Activated CD8-positive, alpha-beta T cell treated with anti-CD3 and anti-CD28 coated beads, Interleukin-2, amount 10 ng/mL, durations not matched to agents 7 days and 5 days (primary cell): ENCODE measurements around the gene AVL9. TPM values are rescaled to one million over a fixed set of nuclear protein-coding genes. Genes with fewer than 3 reads are reported as not detected.
"Not testable (repeated sequence)": the region's sequence is repeated elsewhere in the genome, so short reads cannot be mapped to it uniquely, and the experiment has no call there.

Experiments
- ATAC-seq: fragments of 150-1000 bp; cut with Tn5 transposase; one replicate; pipeline ENCODE4 v1.10.0; 2021; ENCODE audit warnings: moderate library complexity
- CTCF ChIA-PET: fragments of 350-600 bp; sonication (Branson Sonifier 250); formaldehyde crosslinking; loops from one replicate; lab custom pipeline; 2021; ENCODE audit warnings: antibody characterized with exemption; lab: Charles Lee
- POLR2A ChIA-PET: fragments of 350-600 bp; sonication (Branson Sonifier 250); formaldehyde crosslinking; loops from one replicate; lab custom pipeline; 2021; ENCODE audit warnings: antibody characterized with exemption; lab: Charles Lee
- DNase-seq: peaks from one replicate; pipeline ENCODE4 v3.0.0-alpha.2; 2020
- H3K27ac Mint-ChIP-seq: one replicate; pipeline ENCODE4 v1.8.0; 2021; ENCODE audit warnings: mild to moderate bottlenecking, mixed read lengths
- H3K27me3 Mint-ChIP-seq: one replicate; pipeline ENCODE4 v1.8.0; 2021; ENCODE audit warnings: low read depth, mixed read lengths
- H3K36me3 Mint-ChIP-seq: one replicate; pipeline ENCODE4 v1.8.0; 2021; ENCODE audit warnings: low read depth, mixed read lengths
- H3K4me1 Mint-ChIP-seq: one replicate; pipeline ENCODE4 v1.8.0; 2021; ENCODE audit warnings: low read depth, mixed read lengths
- H3K4me3 Mint-ChIP-seq: one replicate; pipeline ENCODE4 v1.8.0; 2021; ENCODE audit warnings: mild to moderate bottlenecking, mixed read lengths
- H3K9me3 Mint-ChIP-seq: one replicate; pipeline ENCODE4 v1.8.0; 2022; ENCODE audit warnings: mixed read lengths; ENCODE audit not compliant: insufficient read depth
- total RNA-seq, 2 experiments: library from RNA; stranded (reverse); gene quantifications; one replicate each; pipeline ENCODE4 v1.2.3, GENCODE V29; 2021

The AVL9 gene
- total RNA-seq, 2 experiments from 2014 or later, result 29.6 to 30.1 TPM

GRCh38 chr7:32603492-32603891 lies 108.2 kb downstream of the AVL9 start:
- H3K4me1 Mint-ChIP-seq, H3K27me3 Mint-ChIP-seq, POLR2A ChIA-PET, H3K27ac Mint-ChIP-seq, H3K9me3 Mint-ChIP-seq, H3K36me3 Mint-ChIP-seq, H3K4me3 Mint-ChIP-seq, DNase-seq, ATAC-seq, CTCF ChIA-PET: not testable (repeated sequence)

- POLR2A ChIA-PET, H3K4me3 Mint-ChIP-seq, H3K27me3 Mint-ChIP-seq, H3K27ac Mint-ChIP-seq, H3K36me3 Mint-ChIP-seq, H3K9me3 Mint-ChIP-seq, CTCF ChIA-PET, H3K4me1 Mint-ChIP-seq, DNase-seq, ATAC-seq: not testable (repeated sequence)
These were observed 108.8 kb downstream of the AVL9 start for GRCh38 chr7:32604047-32604446.

- DNase-seq (no peak), ATAC-seq (no peak)
- CTCF ChIA-PET, result no interaction called here
- Mint-ChIP-seq H3K36me3 (no peaks in the 10 kb centered on the region), H3K9me3 (no peaks in the 10 kb centered on the region), H3K4me1 (no peaks in the 10 kb centered on the region), H3K27ac (no peak overlapping the region), H3K4me3 (no peak overlapping the region), H3K27me3 (no peaks in the 10 kb centered on the region)
- POLR2A ChIA-PET, result no interaction called here
These were observed 109.7 kb downstream of the AVL9 start for GRCh38 chr7:32605032-32605431.

GRCh38 chr7:32609463-32609862 lies 114.2 kb downstream of the AVL9 start:
- Mint-ChIP-seq H3K27ac (no peak overlapping the region), H3K4me3 (no peak overlapping the region), H3K9me3 (no peaks in the 10 kb centered on the region), H3K36me3 (no peaks in the 10 kb centered on the region), H3K4me1 (no peaks in the 10 kb centered on the region), H3K27me3 (no peaks in the 10 kb centered on the region)
- ATAC-seq (no peak), DNase-seq (no peak)
- ChIA-PET POLR2A (no interaction called here), CTCF (no interaction called here)

- Mint-ChIP-seq H3K4me3 (no peak overlapping the region), H3K9me3 (no peaks in the 10 kb centered on the region), H3K27ac (no peak overlapping the region), H3K27me3 (no peaks in the 10 kb centered on the region), H3K36me3 (no peaks in the 10 kb centered on the region), H3K4me1 (no peaks in the 10 kb centered on the region)
- DNase-seq, result no peak
- POLR2A ChIA-PET, result no interaction called here
- ATAC-seq, result no peak
- CTCF ChIA-PET, result no interaction called here
These were observed 116.2 kb downstream of the AVL9 start for GRCh38 chr7:32611201-32612099.

- POLR2A ChIA-PET, result no interaction called here
These were observed 121.3 kb downstream of the AVL9 start for GRCh38 chr7:32616625-32617024.

GRCh38 chr7:32618470-32618869 lies 123.2 kb downstream of the AVL9 start:
- no peak overlapping the region for H3K4me3 Mint-ChIP-seq
- no peaks in the 10 kb centered on the region for H3K36me3 Mint-ChIP-seq
- no peak for DNase-seq
- H3K27ac Mint-ChIP-seq, result no peak overlapping the region
- H3K27me3 Mint-ChIP-seq, result peaks cover 4% of the 10 kb centered on the region
- no peak for ATAC-seq
- ChIA-PET POLR2A (no interaction called here), CTCF (no interaction called here)
- no peaks in the 10 kb centered on the region for H3K4me1 Mint-ChIP-seq
- H3K9me3 Mint-ChIP-seq, result no peaks in the 10 kb centered on the region

More at GRCh38 chr7:32616625-32617024, 121.3 kb downstream of the AVL9 start:
- CTCF ChIA-PET, result no interaction called here
- Mint-ChIP-seq H3K4me1 (no peaks in the 10 kb centered on the region), H3K36me3 (no peaks in the 10 kb centered on the region), H3K4me3 (no peak overlapping the region), H3K27ac (no peak overlapping the region), H3K27me3 (peaks cover 4% of the 10 kb centered on the region), H3K9me3 (no peaks in the 10 kb centered on the region)
- DNase-seq (no peak), ATAC-seq (no peak)

GRCh38 chr7:32618987-32619386 lies 123.7 kb downstream of the AVL9 start:
- CTCF ChIA-PET, result no interaction called here
- no peak overlapping the region for H3K4me3 Mint-ChIP-seq

GRCh38 chr7:32619416-32619815 lies 124.1 kb downstream of the AVL9 start:
- DNase-seq, H3K4me1 Mint-ChIP-seq, H3K27me3 Mint-ChIP-seq, H3K36me3 Mint-ChIP-seq, H3K9me3 Mint-ChIP-seq, CTCF ChIA-PET, POLR2A ChIA-PET, H3K27ac Mint-ChIP-seq, H3K4me3 Mint-ChIP-seq, ATAC-seq: not testable (repeated sequence)

More at GRCh38 chr7:32618987-32619386, 123.7 kb downstream of the AVL9 start:
- Mint-ChIP-seq H3K27ac (no peak overlapping the region), H3K36me3 (no peaks in the 10 kb centered on the region), H3K4me1 (no peaks in the 10 kb centered on the region), H3K27me3 (peaks cover 4% of the 10 kb centered on the region), H3K9me3 (no peaks in the 10 kb centered on the region)
- POLR2A ChIA-PET, result no interaction called here
- no peak for DNase-seq
- no peak for ATAC-seq

GRCh38 chr7:32631021-32631420 lies 135.7 kb downstream of the AVL9 start:
- Mint-ChIP-seq H3K27me3 (no peaks in the 10 kb centered on the region), H3K27ac (no peak overlapping the region), H3K36me3 (no peaks in the 10 kb centered on the region), H3K4me3 (no peak overlapping the region), H3K4me1 (peaks cover 8% of the 10 kb centered on the region), H3K9me3 (no peaks in the 10 kb centered on the region)
- DNase-seq (no peak), ATAC-seq (no peak)
- CTCF ChIA-PET, result no interaction called here
- POLR2A ChIA-PET, result no interaction called here

GRCh38 chr7:32631590-32632497 lies 136.6 kb downstream of the AVL9 start:
- H3K27ac Mint-ChIP-seq, DNase-seq, POLR2A ChIA-PET, H3K4me1 Mint-ChIP-seq, H3K9me3 Mint-ChIP-seq, H3K36me3 Mint-ChIP-seq, CTCF ChIA-PET, H3K4me3 Mint-ChIP-seq, H3K27me3 Mint-ChIP-seq, ATAC-seq: not testable (repeated sequence)

GRCh38 chr7:32633446-32633845 lies 138.2 kb downstream of the AVL9 start:
- CTCF ChIA-PET, H3K9me3 Mint-ChIP-seq, POLR2A ChIA-PET, H3K27me3 Mint-ChIP-seq, H3K4me3 Mint-ChIP-seq, ATAC-seq, DNase-seq, H3K27ac Mint-ChIP-seq, H3K36me3 Mint-ChIP-seq: not testable (repeated sequence)
- peaks cover 22% of the 10 kb centered on the region for H3K4me1 Mint-ChIP-seq
